T47D (cell line): ENCODE results near the gene DAPK1.

Experiments used
- DNase-seq, 2 experiments: peaks; one replicate each; pipeline versions ENCODE4 v3.0.0 to v3.0.0-alpha.2; 2011 to 2012; ENCODE audit warnings: low read depth in 1 of 2, low spot score in 1 of 2
- JUND ChIP-seq: IDR thresholded peaks from 2 replicates; pipeline ENCODE4 v1.6.1; 2012; ENCODE audit warnings: low read depth
- in situ Hi-C: cut with HindIII; loops from 2 replicates; pipeline ENCODE4 v1.10.0; 2016; ENCODE audit warnings: low sequenced_read_pairs, low pct_unique_long_range_greater_than_20kb

The DAPK1 gene

GRCh38 chr9:87656485-87656884, 158.8 kb downstream of the DAPK1 start:
- peak in 1 of 2 experiments; percentile 14 for DNase-seq
- TF ChIP-seq JUND, result no peak
- in situ Hi-C loops, result no loop called here

- no peak for TF ChIP-seq JUND
- DNase-seq, result no peak
- in situ Hi-C loops, result no loop called here
These were observed 159.5 kb downstream of the DAPK1 start for GRCh38 chr9:87657190-87657589.

- DNase-seq, result no peak
- TF ChIP-seq JUND, result no peak
- in situ Hi-C loops, result no loop called here
These were observed 160.2 kb downstream of the DAPK1 start for GRCh38 chr9:87657893-87658292.

GRCh38 chr9:87658511-87658910, 160.8 kb downstream of the DAPK1 start:
- TF ChIP-seq JUND, result no peak
- in situ Hi-C loops, result no loop called here
- DNase-seq, result no peak

- DNase-seq, result no peak
- TF ChIP-seq JUND, result no peak
- in situ Hi-C loops, result no loop called here
These were observed 162.1 kb downstream of the DAPK1 start for GRCh38 chr9:87659534-87660419.

- no peak for DNase-seq
- TF ChIP-seq JUND, result no peak
- in situ Hi-C loops, result no loop called here
These were observed 163.6 kb downstream of the DAPK1 start for GRCh38 chr9:87661241-87661640.

GRCh38 chr9:87662808-87663528, 165.3 kb downstream of the DAPK1 start:
- in situ Hi-C loops, result no loop called here
- TF ChIP-seq JUND, result no peak
- peak; percentile 34 to 65 for DNase-seq

GRCh38 chr9:87663556-87663955, 165.9 kb downstream of the DAPK1 start:
- in situ Hi-C loops, result no loop called here
- TF ChIP-seq JUND, result no peak
- DNase-seq, result no peak

GRCh38 chr9:87664153-87665060, 166.7 kb downstream of the DAPK1 start:
- in situ Hi-C loops, result no loop called here
- no peak for TF ChIP-seq JUND
- DNase-seq, result no peak

GRCh38 chr9:87665505-87665904, 167.8 kb downstream of the DAPK1 start:
- TF ChIP-seq JUND, result no peak
- no peak for DNase-seq
- in situ Hi-C loops, result no loop called here

- no peak for TF ChIP-seq JUND
- DNase-seq, result peak in 1 of 2 experiments; percentile 22
- in situ Hi-C loops, result no loop called here
These were observed 169.6 kb downstream of the DAPK1 start for GRCh38 chr9:87667164-87667738.

GRCh38 chr9:87668222-87668621, 170.6 kb downstream of the DAPK1 start:
- no peak for TF ChIP-seq JUND
- in situ Hi-C loops, result no loop called here
- DNase-seq, result peak in 1 of 2 experiments; percentile 44

GRCh38 chr9:87668722-87669121, 171.1 kb downstream of the DAPK1 start:
- no peak for TF ChIP-seq JUND
- in situ Hi-C loops, result no loop called here
- no peak for DNase-seq
